Activated T-helper 1 cell treated with anti-CD3 and anti-CD28 coated beads, Interleukin-12 subunit alpha, Interleukin-12 subunit beta, Interleukin-2, Interleukin-4 antibody, amounts not matched to agents 30 ng/mL and 10 ng/mL and 1 ng/mL, durations not matched to agents 14 hours and 24 hours and 36 hours (primary cell): Measurements from ENCODE around the gene TEX2. TPM values are rescaled to one million over a fixed set of nuclear protein-coding genes. Genes with fewer than 3 reads are reported as not detected.
"Not testable (repeated sequence)": the region's sequence is repeated elsewhere in the genome, so short reads cannot be mapped to it uniquely, and the experiment has no call there.

Experiments used
- DNase-seq: peaks from one replicate; pipeline ENCODE4 v3.0.0; 2021; ENCODE audit warnings: low spot score
- H3K27ac Mint-ChIP-seq: one replicate; pipeline ENCODE4 v1.8.0; 2021; ENCODE audit warnings: mild to moderate bottlenecking, mixed read lengths
- H3K27me3 Mint-ChIP-seq: one replicate; pipeline ENCODE4 v1.8.0; 2022; ENCODE audit warnings: mild to moderate bottlenecking, moderate library complexity, mixed read lengths; ENCODE audit not compliant: insufficient read depth
- H3K36me3 Mint-ChIP-seq: one replicate; pipeline ENCODE4 v1.8.0; 2021; ENCODE audit warnings: low read depth, mixed read lengths
- H3K4me1 Mint-ChIP-seq: one replicate; pipeline ENCODE4 v1.8.0; 2021; ENCODE audit warnings: low read depth, mixed read lengths
- H3K4me3 Mint-ChIP-seq: one replicate; pipeline ENCODE4 v1.8.0; 2021; ENCODE audit warnings: mild to moderate bottlenecking, moderate library complexity, mixed read lengths
- H3K9me3 Mint-ChIP-seq: one replicate; pipeline ENCODE4 v1.8.0; 2021; ENCODE audit warnings: mixed read lengths
- intact Hi-C: fragments of 100-400 bp; cut with micrococcal nuclease; formaldehyde crosslinking; loops from one replicate; pipeline ENCODE4 v1.15.1; 2024
- total RNA-seq: library from RNA; stranded (reverse); gene quantifications from 2 replicates; pipeline ENCODE4 v1.2.3, GENCODE V29; 2022

The TEX2 gene
- total RNA-seq, 1 donor from 2014 or later = 20.6 TPM

DNA sequence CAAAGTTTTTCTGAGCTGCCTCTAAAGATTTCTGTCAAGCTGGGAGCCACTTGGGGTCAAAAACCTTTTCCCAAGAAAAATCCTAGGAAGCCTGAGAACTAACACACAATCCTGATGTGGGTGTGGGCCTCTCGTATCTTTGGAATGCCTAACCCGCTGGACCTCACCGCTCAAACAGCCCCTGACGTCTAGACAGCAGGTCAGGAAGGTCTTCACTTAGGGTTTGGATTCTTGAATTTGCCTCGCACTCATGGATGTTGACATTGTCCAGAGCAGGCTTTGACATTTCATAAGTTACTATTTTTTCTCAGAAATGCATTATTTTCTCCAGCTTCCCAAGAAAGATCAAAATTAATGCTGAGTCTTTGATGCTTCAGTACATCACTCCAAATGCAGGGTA, 18.9 kb downstream of the TEX2 start:
- no peak overlapping the region for H3K4me3 Mint-ChIP-seq
- intact Hi-C loops = no loop called here
- H3K27ac Mint-ChIP-seq = no peak overlapping the region
- no peaks in the 10 kb centered on the region for H3K36me3 Mint-ChIP-seq
- no peaks in the 10 kb centered on the region for H3K4me1 Mint-ChIP-seq
- DNase-seq = no peak
- no peaks in the 10 kb centered on the region for H3K27me3 Mint-ChIP-seq
- H3K9me3 Mint-ChIP-seq = no peaks in the 10 kb centered on the region

DNA sequence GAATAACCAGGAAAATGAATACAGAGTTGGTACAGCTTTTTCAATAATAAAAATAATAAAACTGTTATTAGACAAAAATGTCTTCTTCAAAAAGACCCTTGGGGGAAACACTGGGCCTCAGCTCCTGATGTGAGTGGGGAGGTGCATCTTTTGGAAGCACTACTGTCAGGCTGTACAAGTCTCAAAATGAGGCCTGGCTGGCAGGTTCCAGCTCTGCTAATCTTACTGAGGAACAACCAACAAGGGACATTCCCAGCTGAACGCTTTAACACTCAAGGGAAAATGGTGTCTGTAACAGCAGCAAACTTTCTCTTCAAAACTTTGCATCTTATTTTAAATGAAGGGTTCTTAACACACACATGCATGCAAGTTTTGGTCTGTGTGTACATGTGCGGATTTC, 19.7 kb downstream of the TEX2 start:
- Mint-ChIP-seq H3K9me3 (no peaks in the 10 kb centered on the region), H3K36me3 (peaks cover 1% of the 10 kb centered on the region), H3K4me1 (peaks cover 5% of the 10 kb centered on the region), H3K4me3 (no peak overlapping the region), H3K27ac (no peak overlapping the region), H3K27me3 (no peaks in the 10 kb centered on the region)
- no peak for DNase-seq
- intact Hi-C loops = no loop called here

DNA sequence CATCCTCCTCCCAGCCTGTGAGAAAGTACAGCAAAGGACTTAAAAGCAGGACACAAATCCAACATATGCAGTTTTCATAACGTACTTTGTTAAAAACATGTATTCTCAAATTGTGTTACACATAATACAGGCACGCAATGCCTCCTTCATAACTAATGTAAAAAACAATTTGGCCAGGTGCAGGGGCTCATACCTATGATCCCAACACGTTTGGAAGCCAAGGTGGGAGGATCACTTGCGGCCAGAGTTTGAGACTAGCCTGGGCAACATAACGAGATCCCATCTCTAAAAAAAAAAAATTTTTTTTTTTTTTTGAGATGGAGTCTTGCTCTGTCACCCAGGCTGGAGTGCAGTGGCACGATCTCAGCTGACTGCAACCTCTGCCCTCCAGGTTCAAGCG, 20.4 kb downstream of the TEX2 start:
- no peaks in the 10 kb centered on the region for H3K9me3 Mint-ChIP-seq
- H3K27ac Mint-ChIP-seq = no peak overlapping the region
- peaks cover 1% of the 10 kb centered on the region for H3K36me3 Mint-ChIP-seq
- H3K4me3 Mint-ChIP-seq = no peak overlapping the region
- no peaks in the 10 kb centered on the region for H3K27me3 Mint-ChIP-seq
- no peak for DNase-seq
- H3K4me1 Mint-ChIP-seq = peaks cover 6% of the 10 kb centered on the region
- intact Hi-C loops = no loop called here

DNA sequence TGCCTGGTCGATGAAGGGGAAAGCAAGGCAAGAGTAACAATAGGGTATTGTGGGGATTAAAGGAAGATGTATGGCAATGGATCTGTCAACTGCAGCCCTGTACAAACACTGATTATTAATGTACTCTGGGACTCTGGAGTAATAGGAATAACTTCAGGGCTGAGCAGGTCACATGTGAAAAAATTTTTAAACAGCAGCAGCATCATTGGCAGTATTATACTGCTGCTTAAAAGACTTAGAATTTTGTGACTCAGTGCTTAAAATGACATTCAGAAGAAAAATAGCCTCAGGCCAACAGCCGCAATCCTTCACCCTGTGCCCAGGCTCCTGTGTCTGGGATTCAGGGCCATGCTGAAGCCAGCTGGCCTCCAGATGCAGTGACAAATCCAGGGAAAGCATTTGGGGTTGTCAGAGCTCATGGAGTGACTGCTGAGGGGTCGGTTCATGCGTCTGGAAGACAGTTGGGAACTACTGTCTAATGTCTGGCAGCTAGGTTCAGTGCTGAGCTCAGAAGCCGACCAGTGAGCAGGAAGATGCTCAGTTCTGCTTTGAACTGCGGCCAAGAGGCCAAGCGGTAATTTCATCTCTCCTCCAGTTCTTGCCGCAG, 22.2 kb downstream of the TEX2 start:
- Mint-ChIP-seq H3K27me3 (no peaks in the 10 kb centered on the region), H3K4me3 (no peak overlapping the region), H3K27ac (no peak overlapping the region), H3K9me3 (no peaks in the 10 kb centered on the region), H3K36me3 (peaks cover 6% of the 10 kb centered on the region), H3K4me1 (peaks cover 13% of the 10 kb centered on the region)
- intact Hi-C loops = no loop called here
- DNase-seq = no peak

DNA sequence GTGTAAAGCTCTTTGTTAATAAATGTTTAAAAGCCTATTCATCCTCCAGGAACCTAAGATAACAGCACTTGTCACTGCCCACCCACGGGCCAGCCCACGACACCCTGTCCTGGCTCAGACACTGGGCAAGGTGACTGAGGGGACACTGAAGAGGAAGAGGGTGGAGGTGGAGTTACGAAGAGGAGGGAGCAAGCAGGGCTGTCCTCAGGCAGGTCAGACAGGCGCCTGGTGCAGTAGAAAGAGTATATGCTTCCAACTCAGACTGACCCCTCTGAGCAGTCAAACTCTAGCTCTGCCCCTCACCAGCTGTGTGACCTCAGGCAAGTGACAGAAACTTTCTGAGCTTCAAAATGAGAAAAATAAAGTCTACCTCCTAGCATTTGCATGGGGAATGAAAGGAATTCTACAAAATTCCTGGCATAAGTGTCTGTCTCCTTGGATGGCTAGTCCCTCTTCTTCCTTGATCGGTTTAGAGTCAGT, 22.8 kb downstream of the TEX2 start:
- Mint-ChIP-seq H3K4me3 (no peak overlapping the region), H3K4me1 (peaks cover 13% of the 10 kb centered on the region), H3K9me3 (no peaks in the 10 kb centered on the region), H3K36me3 (peaks cover 6% of the 10 kb centered on the region), H3K27me3 (no peaks in the 10 kb centered on the region), H3K27ac (no peak overlapping the region)
- no peak for DNase-seq
- intact Hi-C loops = no loop called here

DNA sequence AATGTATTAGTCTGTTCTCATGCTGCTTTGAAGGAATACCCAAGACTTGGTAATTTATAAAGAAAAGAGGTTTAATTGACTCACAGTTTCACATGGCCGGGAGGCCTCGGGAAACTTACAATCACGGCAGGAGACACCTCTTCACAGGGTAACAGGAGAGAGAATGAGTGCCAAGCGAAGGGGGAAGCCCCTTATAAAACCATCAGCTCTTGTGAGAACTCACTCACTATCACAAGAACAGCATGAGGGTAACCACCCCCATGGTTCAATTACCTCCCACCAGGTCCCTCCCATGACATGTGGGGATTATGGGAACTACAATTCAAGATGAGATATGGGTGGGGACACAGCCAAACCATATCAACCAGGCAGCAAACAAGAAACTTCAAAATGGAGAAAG, 24.6 kb downstream of the TEX2 start:
- H3K27me3 Mint-ChIP-seq, H3K9me3 Mint-ChIP-seq, H3K36me3 Mint-ChIP-seq, intact Hi-C loops, H3K4me3 Mint-ChIP-seq, DNase-seq: not testable (repeated sequence)
- H3K27ac Mint-ChIP-seq = peak overlapping the region; percentile 36
- H3K4me1 Mint-ChIP-seq = peaks cover 13% of the 10 kb centered on the region

DNA sequence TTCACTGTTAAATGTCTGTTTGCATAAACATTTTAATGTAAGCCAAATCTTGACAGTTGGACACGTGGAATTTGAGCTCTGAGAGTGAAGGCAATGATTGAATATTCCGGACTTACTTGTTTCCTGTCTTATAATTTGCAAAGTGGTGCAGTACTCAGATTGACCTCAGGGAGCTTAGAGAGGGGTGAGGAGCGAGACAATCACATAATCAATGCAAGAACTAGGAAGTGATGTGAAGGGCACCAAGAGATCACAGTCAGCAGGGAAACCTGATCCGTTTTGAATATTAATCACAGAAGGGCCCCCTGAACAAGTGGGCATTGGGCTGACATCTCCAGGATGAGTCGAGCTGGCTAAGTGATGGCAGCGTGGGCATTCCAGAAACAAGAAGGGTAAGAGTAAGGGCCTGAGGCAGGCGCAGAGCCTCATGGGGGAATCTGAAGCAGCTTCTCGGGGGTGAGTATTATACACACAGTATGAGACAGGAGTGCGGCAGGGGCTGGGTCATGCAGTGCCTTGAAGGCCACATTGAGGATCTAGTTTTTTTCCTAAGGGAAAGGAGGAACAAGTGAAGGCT, 26.1 kb downstream of the TEX2 start:
- intact Hi-C loops = no loop called here
- Mint-ChIP-seq H3K27me3 (no peaks in the 10 kb centered on the region), H3K36me3 (peaks cover 6% of the 10 kb centered on the region), H3K4me3 (no peak overlapping the region), H3K9me3 (no peaks in the 10 kb centered on the region), H3K27ac (no peak overlapping the region), H3K4me1 (peaks cover 13% of the 10 kb centered on the region)
- DNase-seq = no peak

DNA sequence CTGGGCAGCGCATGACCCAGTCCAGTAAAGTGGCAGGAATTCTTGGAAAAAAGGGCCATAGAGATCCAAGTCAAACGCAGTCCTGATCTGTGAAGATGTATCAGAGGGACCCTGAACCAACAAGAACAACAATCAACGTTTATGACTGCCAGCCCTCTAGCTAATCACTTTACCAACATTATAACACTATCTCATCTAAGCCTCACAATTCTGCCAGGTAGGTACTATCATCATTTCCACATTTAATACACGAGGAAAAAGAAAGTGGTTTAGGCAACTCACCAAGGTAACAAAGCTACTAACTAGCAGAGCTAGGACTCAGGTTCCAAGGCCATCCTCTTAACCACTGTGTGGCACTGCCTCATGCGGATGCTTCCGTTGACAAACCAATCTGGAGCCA, 28.1 kb downstream of the TEX2 start:
- no peak overlapping the region for H3K4me3 Mint-ChIP-seq
- H3K9me3 Mint-ChIP-seq = no peaks in the 10 kb centered on the region
- intact Hi-C loops = no loop called here
- no peaks in the 10 kb centered on the region for H3K27me3 Mint-ChIP-seq
- DNase-seq = no peak
- H3K36me3 Mint-ChIP-seq = peaks cover 6% of the 10 kb centered on the region
- peaks cover 13% of the 10 kb centered on the region for H3K4me1 Mint-ChIP-seq
- H3K27ac Mint-ChIP-seq = no peak overlapping the region

DNA sequence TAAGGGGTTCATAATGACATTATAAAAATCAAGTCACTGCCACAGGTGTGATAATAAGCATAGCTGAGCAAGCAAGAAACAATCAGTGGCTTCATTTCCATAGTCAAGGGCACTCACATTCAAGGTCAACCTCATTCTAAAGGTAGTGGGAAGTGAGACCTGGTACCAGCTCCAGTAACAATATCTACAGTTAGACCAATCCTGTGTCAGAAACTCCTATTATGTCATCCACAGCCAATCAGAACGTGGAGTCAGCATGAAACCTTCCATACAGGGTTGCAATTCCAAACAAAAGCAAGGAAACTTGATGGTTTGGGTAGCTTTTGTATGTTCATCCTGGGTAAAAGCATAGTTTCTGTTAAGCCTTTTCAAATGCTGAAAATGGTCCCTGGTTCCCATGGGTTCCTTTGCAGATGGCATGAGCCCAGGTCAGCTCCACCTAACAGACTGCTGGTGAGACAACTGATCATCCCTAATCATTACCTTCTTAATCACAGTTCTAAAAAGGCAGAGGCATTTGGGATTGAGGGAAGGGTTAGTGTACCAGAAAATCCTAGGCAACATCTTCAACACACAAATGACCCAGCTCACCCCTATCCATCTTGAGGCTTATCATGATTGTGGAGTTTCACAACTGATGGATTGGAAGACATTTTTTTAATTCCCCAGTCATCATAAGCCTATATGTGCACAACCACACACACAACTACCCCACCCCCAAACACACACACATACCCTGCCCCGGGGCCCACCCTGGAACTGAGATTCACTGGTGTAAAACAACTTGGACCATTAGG, 30.4 kb downstream of the TEX2 start:
- intact Hi-C loops = no loop called here
- Mint-ChIP-seq H3K4me3 (no peak overlapping the region), H3K9me3 (no peaks in the 10 kb centered on the region), H3K4me1 (peaks cover 6% of the 10 kb centered on the region), H3K27ac (no peak overlapping the region), H3K36me3 (peaks cover 5% of the 10 kb centered on the region), H3K27me3 (no peaks in the 10 kb centered on the region)
- no peak for DNase-seq

DNA sequence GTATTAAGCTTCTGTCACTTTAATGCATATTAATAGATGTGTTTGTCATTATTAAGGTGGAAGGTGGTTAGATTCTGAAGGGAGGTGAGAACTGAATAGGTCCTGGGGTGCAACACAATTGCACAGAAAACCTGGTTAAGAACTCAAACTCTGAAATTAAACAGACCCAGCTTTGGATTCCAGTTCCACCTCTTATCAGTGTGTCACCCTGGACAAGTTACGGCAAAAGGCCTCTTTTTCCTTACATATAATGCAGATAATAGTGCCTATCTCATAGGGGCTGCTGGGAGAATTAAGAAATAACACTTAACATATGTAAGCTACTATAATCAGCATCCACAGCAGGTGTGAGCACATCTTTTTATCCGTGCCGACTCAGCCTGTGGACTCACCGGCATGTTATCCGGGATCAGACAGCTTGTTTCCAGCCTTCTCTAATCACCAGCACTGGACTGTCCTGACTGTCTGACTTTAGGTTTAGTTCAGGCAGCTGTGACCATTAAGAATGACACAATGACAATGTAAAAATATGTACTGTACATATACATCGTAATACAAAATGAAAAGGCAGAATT, 31.4 kb downstream of the TEX2 start:
- H3K27me3 Mint-ChIP-seq = no peaks in the 10 kb centered on the region

DNA sequence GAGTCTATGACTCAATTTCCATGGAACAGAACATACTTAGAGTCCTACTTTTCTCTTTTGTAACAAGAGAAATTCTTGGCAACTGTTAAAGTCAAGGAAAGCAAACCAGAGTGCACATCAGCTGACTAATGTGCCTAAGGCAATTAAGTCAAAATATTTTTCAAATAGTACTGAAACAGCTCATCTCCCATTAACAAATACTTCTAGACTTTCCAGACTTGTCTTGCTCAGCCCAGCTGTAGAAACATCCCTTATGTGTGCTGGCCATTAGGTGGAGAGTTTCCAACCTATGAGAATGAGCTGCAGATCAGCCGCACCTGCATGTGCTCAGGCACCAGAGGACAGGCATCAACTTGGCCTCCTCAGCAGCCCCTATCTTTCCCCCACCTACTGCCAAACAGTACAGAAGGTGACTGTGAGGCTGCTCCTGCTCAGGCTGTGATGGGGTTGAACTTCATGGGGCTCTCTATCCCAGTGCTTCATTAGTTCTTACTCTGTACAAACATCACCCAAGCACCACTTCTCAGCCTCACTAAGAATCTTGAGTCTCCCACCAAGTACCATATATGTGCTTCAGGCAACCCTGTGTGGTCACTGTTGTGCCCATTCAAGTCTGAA, 32.2 kb downstream of the TEX2 start:
- Mint-ChIP-seq H3K4me1 (no peaks in the 10 kb centered on the region), H3K36me3 (no peaks in the 10 kb centered on the region), H3K9me3 (no peaks in the 10 kb centered on the region), H3K27me3 (no peaks in the 10 kb centered on the region), H3K27ac (no peak overlapping the region), H3K4me3 (no peak overlapping the region)
- intact Hi-C loops = no loop called here
- no peak for DNase-seq

More for the DNA sequence above, 31.4 kb downstream of the TEX2 start:
- H3K4me1 Mint-ChIP-seq = no peaks in the 10 kb centered on the region
- intact Hi-C loops = no loop called here
- H3K9me3 Mint-ChIP-seq = no peaks in the 10 kb centered on the region
- no peak overlapping the region for H3K4me3 Mint-ChIP-seq
- H3K36me3 Mint-ChIP-seq = no peaks in the 10 kb centered on the region
- DNase-seq = no peak
- no peak overlapping the region for H3K27ac Mint-ChIP-seq

DNA sequence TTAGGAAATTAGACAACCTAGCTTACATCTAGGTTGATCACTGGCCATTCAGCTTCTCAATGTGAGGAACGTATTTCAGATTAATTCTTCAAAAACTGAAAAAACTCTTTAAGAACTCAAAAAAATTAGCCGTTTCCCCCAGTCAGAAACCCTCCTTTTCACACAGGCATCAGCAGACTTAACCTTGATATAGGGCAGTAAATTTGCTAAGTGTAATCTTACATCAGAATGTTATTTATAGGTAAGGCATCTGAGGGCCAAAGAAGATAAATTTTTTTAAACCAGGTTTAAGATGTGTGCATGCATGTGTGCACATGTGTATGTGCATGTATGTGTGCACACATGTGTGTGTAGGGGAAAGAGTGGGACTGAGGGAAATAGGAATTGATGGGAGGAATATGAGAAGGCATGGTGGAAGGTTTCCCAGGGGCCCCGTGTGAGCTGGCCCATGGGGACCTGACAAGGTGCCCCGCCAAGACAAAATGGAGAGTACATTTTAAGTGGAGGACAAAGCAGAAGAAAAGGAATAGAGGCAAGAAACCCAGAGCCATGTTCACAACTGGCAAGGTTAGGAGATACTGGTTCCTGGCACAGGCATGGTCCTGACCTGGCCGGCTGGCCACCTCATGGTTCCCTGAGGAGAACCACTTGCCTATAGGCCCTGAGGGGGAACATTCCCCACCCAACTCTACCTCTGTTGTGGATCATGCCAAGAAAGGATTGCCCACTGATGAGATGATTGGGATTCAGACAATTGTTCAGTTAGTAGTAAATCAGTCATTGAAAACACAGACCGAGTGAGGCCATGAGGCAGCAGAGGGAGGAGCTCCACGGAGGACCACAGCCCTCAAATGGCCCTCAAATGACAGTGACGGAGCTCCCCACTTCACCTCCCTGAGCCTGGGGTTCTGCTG, 33.0 kb downstream of the TEX2 start:
- Mint-ChIP-seq H3K27ac (no peak overlapping the region), H3K36me3 (no peaks in the 10 kb centered on the region), H3K27me3 (no peaks in the 10 kb centered on the region), H3K4me1 (no peaks in the 10 kb centered on the region), H3K4me3 (no peak overlapping the region), H3K9me3 (no peaks in the 10 kb centered on the region)
- intact Hi-C loops = no loop called here
- no peak for DNase-seq
